Activated naive CD8-positive, alpha-beta T cell (primary cell): ENCODE results near the gene TMEM154.
A peak's percentile ranks its signal among the peaks of the same experiment; 100 is the strongest.

Experiments used
- H3K27ac Mint-ChIP-seq: one replicate; pipeline ENCODE4 v1.8.0; 2021; ENCODE audit warnings: mixed read lengths
- H3K27me3 Mint-ChIP-seq: one replicate; pipeline ENCODE4 v1.8.0; 2021; ENCODE audit warnings: mixed read lengths
- H3K36me3 Mint-ChIP-seq: one replicate; pipeline ENCODE4 v1.8.0; 2021; ENCODE audit warnings: mixed read lengths
- H3K4me1 Mint-ChIP-seq: one replicate; pipeline ENCODE4 v1.8.0; 2021; ENCODE audit warnings: low read depth, mixed read lengths
- H3K4me3 Mint-ChIP-seq: one replicate; pipeline ENCODE4 v1.8.0; 2021; ENCODE audit warnings: mild to moderate bottlenecking, mixed read lengths
- H3K9me3 Mint-ChIP-seq: one replicate; pipeline ENCODE4 v1.8.0; 2021; ENCODE audit warnings: low read depth, mixed read lengths

The TMEM154 gene

GRCh38 chr4:152634110-152634760 is 45.6 kb downstream of the TMEM154 start:
- Mint-ChIP-seq H3K4me1 (no peaks in the 10 kb centered on the region), H3K36me3 (peaks cover 16% of the 10 kb centered on the region), H3K9me3 (no peaks in the 10 kb centered on the region), H3K4me3 (no peak overlapping the region), H3K27ac (no peak overlapping the region), H3K27me3 (no peaks in the 10 kb centered on the region)

- no peaks in the 10 kb centered on the region for H3K27me3 Mint-ChIP-seq
- H3K9me3 Mint-ChIP-seq, result no peaks in the 10 kb centered on the region
- no peak overlapping the region for H3K27ac Mint-ChIP-seq
- H3K36me3 Mint-ChIP-seq, result peaks cover 18% of the 10 kb centered on the region
- H3K4me3 Mint-ChIP-seq, result no peak overlapping the region
- no peaks in the 10 kb centered on the region for H3K4me1 Mint-ChIP-seq
Observed at GRCh38 chr4:152633118-152633517, 46.7 kb downstream of the TMEM154 start.

GRCh38 chr4:152630324-152630723 is 49.5 kb downstream of the TMEM154 start:
- Mint-ChIP-seq H3K9me3 (no peaks in the 10 kb centered on the region), H3K27me3 (no peaks in the 10 kb centered on the region), H3K36me3 (peaks cover 13% of the 10 kb centered on the region), H3K4me3 (no peak overlapping the region), H3K4me1 (no peaks in the 10 kb centered on the region), H3K27ac (no peak overlapping the region)

GRCh38 chr4:152629908-152630307 is 49.9 kb downstream of the TMEM154 start:
- no peaks in the 10 kb centered on the region for H3K9me3 Mint-ChIP-seq
- H3K36me3 Mint-ChIP-seq, result peaks cover 15% of the 10 kb centered on the region
- no peak overlapping the region for H3K4me3 Mint-ChIP-seq
- H3K27ac Mint-ChIP-seq, result no peak overlapping the region
- H3K4me1 Mint-ChIP-seq, result no peaks in the 10 kb centered on the region
- H3K27me3 Mint-ChIP-seq, result no peaks in the 10 kb centered on the region

GRCh38 chr4:152628128-152628527 is 51.7 kb downstream of the TMEM154 start:
- Mint-ChIP-seq H3K27me3 (no peaks in the 10 kb centered on the region), H3K27ac (no peak overlapping the region), H3K4me1 (no peaks in the 10 kb centered on the region), H3K9me3 (no peaks in the 10 kb centered on the region), H3K36me3 (peaks cover 15% of the 10 kb centered on the region), H3K4me3 (no peak overlapping the region)

GRCh38 chr4:152626790-152627189 is 53.0 kb downstream of the TMEM154 start:
- H3K27ac Mint-ChIP-seq, result peak overlapping the region; percentile 54
- peaks cover 12% of the 10 kb centered on the region for H3K36me3 Mint-ChIP-seq
- H3K4me3 Mint-ChIP-seq, result no peak overlapping the region
- H3K4me1 Mint-ChIP-seq, result no peaks in the 10 kb centered on the region
- no peaks in the 10 kb centered on the region for H3K27me3 Mint-ChIP-seq
- H3K9me3 Mint-ChIP-seq, result no peaks in the 10 kb centered on the region

GRCh38 chr4:152620915-152621314 is 58.9 kb downstream of the TMEM154 start:
- Mint-ChIP-seq H3K27ac (no peak overlapping the region), H3K4me3 (no peak overlapping the region), H3K4me1 (no peaks in the 10 kb centered on the region)

GRCh38 chr4:152620218-152620617 is 59.6 kb downstream of the TMEM154 start:
- Mint-ChIP-seq H3K9me3 (no peaks in the 10 kb centered on the region), H3K27ac (no peak overlapping the region), H3K4me3 (no peak overlapping the region), H3K27me3 (peaks cover 1% of the 10 kb centered on the region), H3K4me1 (no peaks in the 10 kb centered on the region), H3K36me3 (peaks cover 2% of the 10 kb centered on the region)

More at GRCh38 chr4:152620915-152621314, 58.9 kb downstream of the TMEM154 start:
- no peaks in the 10 kb centered on the region for H3K9me3 Mint-ChIP-seq
- peaks cover 2% of the 10 kb centered on the region for H3K36me3 Mint-ChIP-seq
- no peaks in the 10 kb centered on the region for H3K27me3 Mint-ChIP-seq

- Mint-ChIP-seq H3K27ac (no peak overlapping the region), H3K4me3 (no peak overlapping the region), H3K36me3 (no peaks in the 10 kb centered on the region), H3K27me3 (peaks cover 7% of the 10 kb centered on the region), H3K4me1 (no peaks in the 10 kb centered on the region), H3K9me3 (no peaks in the 10 kb centered on the region)
Observed at GRCh38 chr4:152619556-152619955, 60.2 kb downstream of the TMEM154 start.

- peaks cover 9% of the 10 kb centered on the region for H3K27me3 Mint-ChIP-seq
- no peaks in the 10 kb centered on the region for H3K9me3 Mint-ChIP-seq
- H3K4me1 Mint-ChIP-seq, result no peaks in the 10 kb centered on the region
- no peaks in the 10 kb centered on the region for H3K36me3 Mint-ChIP-seq
- no peak overlapping the region for H3K27ac Mint-ChIP-seq
- no peak overlapping the region for H3K4me3 Mint-ChIP-seq
Observed at GRCh38 chr4:152618971-152619370, 60.8 kb downstream of the TMEM154 start.

- no peaks in the 10 kb centered on the region for H3K9me3 Mint-ChIP-seq
- peaks cover 2% of the 10 kb centered on the region for H3K36me3 Mint-ChIP-seq
- H3K4me1 Mint-ChIP-seq, result no peaks in the 10 kb centered on the region
- no peak overlapping the region for H3K4me3 Mint-ChIP-seq
- no peak overlapping the region for H3K27ac Mint-ChIP-seq
- peaks cover 14% of the 10 kb centered on the region for H3K27me3 Mint-ChIP-seq
Observed at GRCh38 chr4:152616804-152617203, 63.0 kb downstream of the TMEM154 start.

GRCh38 chr4:152613841-152614721 is 65.7 kb downstream of the TMEM154 start:
- H3K27ac Mint-ChIP-seq, result no peak overlapping the region
- no peaks in the 10 kb centered on the region for H3K9me3 Mint-ChIP-seq
- no peak overlapping the region for H3K4me3 Mint-ChIP-seq
- peaks cover 2% of the 10 kb centered on the region for H3K36me3 Mint-ChIP-seq
- H3K4me1 Mint-ChIP-seq, result peaks cover 2% of the 10 kb centered on the region
- peaks cover 14% of the 10 kb centered on the region for H3K27me3 Mint-ChIP-seq

- Mint-ChIP-seq H3K36me3 (peaks cover 2% of the 10 kb centered on the region), H3K4me1 (peaks cover 2% of the 10 kb centered on the region), H3K27me3 (peaks cover 14% of the 10 kb centered on the region), H3K27ac (no peak overlapping the region), H3K4me3 (no peak overlapping the region), H3K9me3 (no peaks in the 10 kb centered on the region)
Observed at GRCh38 chr4:152613351-152613750, 66.4 kb downstream of the TMEM154 start.

- no peak overlapping the region for H3K27ac Mint-ChIP-seq
- peaks cover 2% of the 10 kb centered on the region for H3K36me3 Mint-ChIP-seq
- no peaks in the 10 kb centered on the region for H3K9me3 Mint-ChIP-seq
- H3K4me1 Mint-ChIP-seq, result peaks cover 2% of the 10 kb centered on the region
- no peak overlapping the region for H3K4me3 Mint-ChIP-seq
- peaks cover 11% of the 10 kb centered on the region for H3K27me3 Mint-ChIP-seq
Observed at GRCh38 chr4:152610131-152610530, 69.7 kb downstream of the TMEM154 start.

- peaks cover 5% of the 10 kb centered on the region for H3K27me3 Mint-ChIP-seq
- H3K4me1 Mint-ChIP-seq, result peaks cover 2% of the 10 kb centered on the region
- H3K9me3 Mint-ChIP-seq, result no peaks in the 10 kb centered on the region
- H3K27ac Mint-ChIP-seq, result no peak overlapping the region
- no peak overlapping the region for H3K4me3 Mint-ChIP-seq
- peaks cover 2% of the 10 kb centered on the region for H3K36me3 Mint-ChIP-seq
Observed at GRCh38 chr4:152609481-152609880, 70.3 kb downstream of the TMEM154 start.
